Raji (cell line): ENCODE data around the gene OR10A7.

Experiments
- POLR2A ChIP-seq: IDR thresholded peaks from 2 replicates; pipeline ENCODE4 v1.6.1; 2011; ENCODE audit warnings: low read depth, low read length, control low read depth; ENCODE audit not compliant: insufficient read depth

The OR10A7 gene, protein sequence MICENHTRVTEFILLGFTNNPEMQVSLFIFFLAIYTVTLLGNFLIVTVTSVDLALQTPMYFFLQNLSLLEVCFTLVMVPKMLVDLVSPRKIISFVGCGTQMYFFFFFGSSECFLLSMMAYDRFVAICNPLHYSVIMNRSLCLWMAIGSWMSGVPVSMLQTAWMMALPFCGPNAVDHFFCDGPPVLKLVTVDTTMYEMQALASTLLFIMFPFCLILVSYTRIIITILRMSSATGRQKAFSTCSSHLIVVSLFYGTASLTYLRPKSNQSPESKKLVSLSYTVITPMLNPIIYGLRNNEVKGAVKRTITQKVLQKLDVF

GRCh38 chr12:55220725-55221124 lies at the start of gene OR10A7:
OR10A7 (plus strand) TSS chr12:55221025; CDS start chr12:55221025, 0 bp downstream.
- no peak for TF ChIP-seq POLR2A

DNA sequence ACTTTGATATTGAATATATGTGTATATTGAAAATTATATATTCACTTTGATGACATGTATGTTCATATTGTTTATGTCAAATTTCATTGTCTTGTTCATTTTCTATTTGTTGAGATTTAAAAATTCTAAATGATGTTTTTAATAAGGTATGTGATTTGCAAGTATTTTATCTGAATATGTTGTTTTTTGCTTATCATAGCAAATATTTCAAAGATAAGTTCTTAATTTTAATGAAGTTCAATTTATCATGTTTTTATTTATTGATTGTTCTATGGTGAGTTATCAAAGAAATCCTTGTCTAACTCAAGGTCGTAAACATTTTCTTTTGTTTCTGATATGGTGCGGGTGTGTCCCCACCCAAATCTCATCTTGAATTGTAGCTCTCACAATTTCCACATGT lies 49.4 kb upstream of the OR10A7 start:
- no peak for TF ChIP-seq POLR2A

DNA sequence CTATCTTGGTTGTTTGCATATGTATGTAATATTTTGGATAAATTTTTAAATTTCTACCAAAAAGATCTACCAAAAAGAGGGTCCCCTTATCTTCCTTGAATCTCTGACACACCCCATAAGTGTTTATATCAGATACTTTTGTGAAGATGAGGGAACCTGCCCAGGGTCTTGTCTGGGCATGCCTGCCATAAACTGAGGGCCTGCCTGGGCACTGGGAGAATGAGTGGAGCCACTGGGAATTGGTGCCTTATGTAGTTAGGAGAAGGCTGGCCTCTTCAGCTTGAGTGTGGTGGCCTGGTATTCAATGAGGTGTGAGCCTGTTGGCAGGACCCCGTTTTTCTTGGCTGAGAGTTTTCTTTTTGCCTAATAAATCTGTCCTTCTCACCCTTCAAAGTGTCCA lies 48.1 kb upstream of the OR10A7 start:
- no peak for TF ChIP-seq POLR2A

DNA sequence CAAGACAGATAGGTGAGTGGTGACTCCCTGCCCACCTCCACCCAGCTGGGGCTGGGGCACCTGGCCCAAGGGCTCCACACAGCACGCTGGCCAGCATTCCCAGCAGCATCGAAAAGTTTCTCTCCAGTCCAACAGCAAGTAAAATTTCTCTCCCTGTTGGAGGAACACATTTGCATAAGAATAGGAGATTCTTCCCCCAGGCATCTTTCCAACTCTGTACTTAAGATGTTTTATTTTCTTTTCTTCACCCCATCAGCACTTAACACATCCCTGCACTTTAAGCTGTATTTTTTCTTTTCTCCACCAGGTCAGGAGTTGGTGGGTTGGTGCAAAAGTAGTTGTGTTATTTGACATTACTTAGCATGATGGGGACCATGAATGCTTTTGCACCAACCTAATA lies 47.4 kb upstream of the OR10A7 start:
- no peak for TF ChIP-seq POLR2A

- TF ChIP-seq POLR2A, result no peak
Measured at GRCh38 chr12:55188573-55188972, 32.3 kb upstream of the OR10A7 start.

GRCh38 chr12:55188974-55189556 lies 31.8 kb upstream of the OR10A7 start:
- TF ChIP-seq POLR2A, result no peak

DNA sequence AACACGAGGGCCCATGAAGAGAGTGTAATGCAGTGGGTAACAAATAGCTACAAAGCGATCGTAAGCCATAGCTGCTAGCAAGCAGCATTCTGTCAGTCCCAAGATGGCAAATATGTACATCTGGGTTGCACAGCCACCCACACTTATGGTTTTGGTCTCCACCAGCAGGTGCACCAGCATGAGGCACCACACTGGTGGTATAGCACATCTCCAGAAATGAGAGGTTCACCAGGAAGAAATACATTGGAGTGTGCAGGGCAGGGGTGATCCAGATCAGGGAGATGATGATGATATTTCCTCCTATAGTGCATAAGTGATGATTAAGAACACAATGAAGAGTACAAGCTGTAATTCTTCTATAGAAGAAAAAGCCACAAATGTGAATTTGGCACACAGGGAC lies 26.4 kb upstream of the OR10A7 start:
- no peak for TF ChIP-seq POLR2A

DNA sequence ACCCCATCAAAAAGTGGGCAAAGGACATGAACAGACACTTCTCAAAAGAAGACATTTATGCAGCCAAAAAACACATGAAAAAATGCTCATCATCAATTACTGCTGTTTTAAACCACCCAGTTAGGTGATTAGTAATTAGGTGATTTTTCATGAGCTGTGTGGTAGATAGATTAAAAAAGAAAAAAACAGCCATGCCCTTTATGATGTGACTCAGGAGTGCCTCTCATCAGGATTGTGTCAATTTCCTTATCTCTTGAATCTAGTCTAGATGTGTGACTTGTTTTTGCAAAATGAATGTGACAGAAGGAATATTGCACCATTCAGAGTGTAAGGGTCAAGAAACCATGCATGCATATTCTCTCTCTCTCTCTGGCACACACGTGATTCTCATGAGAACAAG lies 5.7 kb downstream of the OR10A7 start:
- TF ChIP-seq POLR2A, result no peak

DNA sequence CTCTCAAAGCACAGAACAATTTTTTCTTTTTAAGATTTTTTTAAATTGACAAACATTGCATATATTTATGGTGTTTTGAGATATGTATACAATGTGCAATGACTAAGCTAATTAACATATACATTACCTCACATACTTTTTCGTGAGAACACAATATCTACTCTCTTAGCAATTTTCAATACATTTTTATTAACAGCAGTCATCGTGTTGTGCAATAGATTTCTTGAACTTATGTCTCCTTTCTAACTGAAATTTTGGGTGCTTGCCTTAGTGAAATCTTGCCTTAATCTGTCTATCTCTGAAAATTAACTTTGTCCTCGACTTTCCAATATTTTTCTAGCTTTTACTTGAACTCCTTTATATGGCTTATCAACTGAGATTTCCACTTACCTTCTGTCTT lies 6.8 kb downstream of the OR10A7 start:
- no peak for TF ChIP-seq POLR2A

GRCh38 chr12:55244309-55244708 lies 23.5 kb downstream of the OR10A7 start, which contains the start of gene OR6C74:
OR6C74 (plus strand) TSS chr12:55244609; CDS start chr12:55247288, 2,679 bp downstream.
- no peak for TF ChIP-seq POLR2A

DNA sequence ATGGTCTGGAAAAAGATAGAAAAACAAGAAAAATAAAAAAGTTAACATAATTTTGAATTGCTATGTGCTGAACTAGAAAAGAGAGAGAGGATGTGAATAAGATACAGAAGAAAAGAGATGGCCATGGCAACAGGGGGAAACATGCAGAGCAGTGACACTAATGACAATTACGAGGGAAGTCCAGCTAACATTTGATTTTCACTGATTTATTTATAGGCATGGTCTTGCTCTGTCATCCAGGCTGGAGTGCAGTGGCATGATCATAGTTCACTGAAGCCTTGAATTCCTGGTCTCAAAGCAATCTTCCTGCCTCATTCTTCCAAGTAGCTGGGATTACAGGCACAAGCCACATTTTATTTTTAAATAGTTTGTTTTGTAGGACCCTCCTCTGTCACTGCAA lies 25.3 kb downstream of the OR10A7 start:
- TF ChIP-seq POLR2A, result no peak

GRCh38 chr12:55250944-55251343 lies 30.1 kb downstream of the OR10A7 start:
- no peak for TF ChIP-seq POLR2A

DNA sequence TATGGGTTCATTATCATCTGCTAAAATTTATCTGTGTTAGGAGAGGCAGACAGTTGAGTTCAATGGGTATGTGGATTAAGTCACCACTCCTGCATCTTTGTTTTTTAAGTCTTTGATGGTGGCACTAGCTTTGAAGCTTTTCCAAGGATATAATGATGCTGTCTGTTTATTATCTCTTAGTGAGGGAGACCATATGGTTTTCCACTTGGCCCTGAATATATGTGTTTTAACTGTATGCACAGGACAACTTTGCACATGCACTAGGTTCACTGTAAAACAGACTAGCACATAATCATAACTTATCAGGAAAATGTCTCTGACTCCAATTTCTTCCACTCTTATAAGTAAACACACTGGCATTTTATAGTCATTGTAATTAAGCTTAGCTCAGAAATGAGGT lies 32.5 kb downstream of the OR10A7 start:
- no peak for TF ChIP-seq POLR2A

- TF ChIP-seq POLR2A, result no peak
Measured at GRCh38 chr12:55256831-55257230, 36.0 kb downstream of the OR10A7 start.

- TF ChIP-seq POLR2A, result no peak
Measured at GRCh38 chr12:55258303-55258702, 37.5 kb downstream of the OR10A7 start.
